Adrenal gland (tissue), 12 donors: Measurements from ENCODE around the gene ZNF333. TPM values are rescaled to one million over a fixed set of nuclear protein-coding genes. Genes with fewer than 3 reads are reported as not detected.

Experiments used
- DNase-seq, 7 donors: peaks; one replicate each; pipeline ENCODE4 v3.0.0-alpha.2; 2019 to 2020
- H3K27ac ChIP-seq, 5 donors: fragments of 200-600 bp; sonication (generic) in 4 of 5; 1 replicate in 3 of 5; 2 replicates in 2 of 5; pipeline versions ENCODE4 v1.5.1 to v1.8.0; 2016 to 2020; ENCODE audit warnings: mild to moderate bottlenecking in 1 of 5
- H3K27me3 ChIP-seq: fragments of 200-600 bp; 2 replicates; pipeline ENCODE4 v1.8.0; 2021
- H3K36me3 ChIP-seq, 2 donors: fragments of 200-600 bp; replicated peaks in 1 of 2; 1 replicate in 1 of 2; 2 replicates in 1 of 2; pipeline versions ENCODE4 v1.5.1 to v1.8.0; 2018 to 2022
- H3K4me1 ChIP-seq, 2 donors: fragments of 200-600 bp; replicated peaks in 1 of 2; 1 replicate in 1 of 2; 2 replicates in 1 of 2; pipeline versions ENCODE4 v1.5.1 to v1.8.0; 2018 to 2021
- H3K4me3 ChIP-seq, 4 donors: fragments of 200-600 bp; sonication (generic) in 3 of 4; one replicate each; pipeline ENCODE4 v1.5.1; 2016 to 2018
- H3K9me3 ChIP-seq, 3 donors: fragments of 200-600 bp; sonication (generic) in 1 of 3; replicated peaks in 1 of 3; 1 replicate in 2 of 3; 2 replicates in 1 of 3; pipeline versions ENCODE4 v1.5.1 to v1.8.0; 2016 to 2021
- CTCF ChIP-seq, 6 experiments: fragments of 450-650 bp in 4 of 6; fragments of 200-600 bp in 2 of 6; sonication (generic) in 1 of 6; IDR thresholded peaks; 1 replicate in 5 of 6; 2 replicates in 1 of 6; pipeline versions ENCODE4 v1.5.1 to v1.8.0; 2016 to 2021; ENCODE audit warnings: antibody characterized with exemption in 6 of 6, mild to moderate bottlenecking in 2 of 6, moderate library complexity in 1 of 6
- POLR2A ChIP-seq, 2 donors: fragments of 450-650 bp; IDR thresholded peaks; one replicate each; pipeline ENCODE4 v1.6.1; 2017; ENCODE audit warnings: antibody characterized with exemption in 2 of 2, mild to moderate bottlenecking in 2 of 2, moderate library complexity in 1 of 2
- WGBS, 4 donors: extraction: QIAGEN DNeasy Blood & Tissue Kit in 2 of 4; methylation state at CpG; one replicate each; pipeline versions ENCODE4 v1.1.5 to v1.1.7; 2013 to 2017; 5-methylcytosine and 5-hydroxymethylcytosine counted together
- intact Hi-C, 2 donors: fragments of 100-400 bp; cut with DNase I; formaldehyde crosslinking; loops; one replicate each; pipeline versions ENCODE4 v1.14.1 to v1.15.0; 2022 to 2023
- polyA plus RNA-seq, 3 donors: library from polyadenylated mRNA; stranded (reverse); fragments of 200-250 nt in 2 of 3; fragments of 350-450 nt in 1 of 3; fragmentation: Illumina TruSeq in 1 of 3; extraction: RNeasy Lipid Tissue Mini Kit (QIAGEN cat#74804) in 1 of 3; gene quantifications; one replicate each; pipeline ENCODE4 v1.2.3, GENCODE V29; 2013 to 2014
- total RNA-seq, 9 donors: library from RNA; depleted of rRNA in 4 of 9; stranded (reverse); fragments of >200 nt in 4 of 9; fragments of 120-200 nt in 1 of 9; fragmentation: NEBNext Ultra II Directional in 1 of 9; extraction: Animal tissue kit (Norgen Biotek cat#: 25700) in 1 of 9; gene quantifications; one replicate each; pipeline versions ENCODE4 v1.1.0 to v1.2.4, GENCODE V29; 2013 to 2023
- donor health status: healthy with polysubstance abuse.
- donor health status: Bipolar disorder and iron deficiency.
- donor health status: DM: yes; HTN: yes; CAD: no.
- donor health status: DM: no; HTN: no; CAD: no.
- donor health status: DM: no; HTN: no; CAD: no.
- donor health status: DM: yes; HTN: yes; CAD: no.

The ZNF333 gene
- total and polyA plus RNA-seq, 12 donors, result 8.3 to 26.1 (median 17.6) TPM

DNA sequence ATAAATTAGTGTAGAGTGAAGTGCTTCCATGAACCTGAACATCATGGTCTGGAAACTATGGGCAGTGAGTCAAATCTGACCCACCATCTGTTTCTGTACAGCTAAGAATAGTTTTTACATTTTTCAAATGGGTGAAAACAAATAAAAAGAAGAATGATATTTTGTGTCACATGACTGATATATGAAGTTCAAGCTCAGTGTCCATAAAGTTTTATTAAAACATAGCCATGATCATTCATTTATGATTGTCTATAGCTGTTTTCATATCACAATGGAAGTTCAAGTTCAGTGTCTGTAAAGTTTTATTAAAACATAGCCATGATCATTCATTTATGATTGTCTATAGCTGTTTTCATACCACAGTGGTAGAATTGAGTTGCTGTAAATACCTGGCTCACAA, 42.7 kb downstream of the ZNF333 start:
- no peaks in the 10 kb centered on the region for H3K27me3 ChIP-seq
- H3K36me3 ChIP-seq, result no peaks in the 10 kb centered on the region
- H3K4me3 ChIP-seq, result no peak overlapping the region
- no peaks in the 10 kb centered on the region for H3K4me1 ChIP-seq
- H3K27ac ChIP-seq, result no peak overlapping the region
- intact Hi-C loops, result no loop called here
- H3K9me3 ChIP-seq, result no peaks in the 10 kb centered on the region
- TF ChIP-seq CTCF (IDR thresholded peaks at IDR 0.05) (no peak), POLR2A (IDR thresholded peaks at IDR 0.05) (no peak)
- no peak for DNase-seq

DNA sequence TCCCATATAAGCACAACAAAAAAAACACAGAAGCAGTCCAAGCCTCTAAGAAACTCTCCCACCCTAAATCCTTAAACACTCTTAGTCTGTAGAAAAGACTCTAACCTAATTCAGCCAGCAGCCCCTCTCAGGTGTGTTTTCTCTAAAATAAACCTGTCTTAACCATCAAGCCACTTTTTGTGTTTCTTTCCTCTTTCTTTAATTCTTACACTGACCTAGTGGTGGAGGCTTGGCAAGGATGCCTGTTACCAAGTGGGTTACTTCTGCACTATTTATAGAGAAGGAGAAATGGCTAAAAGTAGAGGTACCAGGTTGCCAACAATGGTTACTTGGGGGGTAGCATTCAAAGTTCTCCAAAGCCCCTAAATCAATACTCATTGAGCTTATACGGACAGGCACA, 43.7 kb downstream of the ZNF333 start:
- Histone ChIP-seq H3K4me3 (no peak overlapping the region), H3K9me3 (no peaks in the 10 kb centered on the region), H3K27ac (no peak overlapping the region), H3K4me1 (no peaks in the 10 kb centered on the region), H3K36me3 (no peaks in the 10 kb centered on the region), H3K27me3 (no peaks in the 10 kb centered on the region)
- intact Hi-C loops, result no loop called here
- TF ChIP-seq POLR2A (IDR thresholded peaks at IDR 0.05), result no peak
- no peak for TF ChIP-seq CTCF (IDR thresholded peaks at IDR 0.05)
- WGBS, 4 donors, result 53 to 89% (median 83%) methylated on average over 1 of the region's 1 CpG
- DNase-seq, result no peak

DNA sequence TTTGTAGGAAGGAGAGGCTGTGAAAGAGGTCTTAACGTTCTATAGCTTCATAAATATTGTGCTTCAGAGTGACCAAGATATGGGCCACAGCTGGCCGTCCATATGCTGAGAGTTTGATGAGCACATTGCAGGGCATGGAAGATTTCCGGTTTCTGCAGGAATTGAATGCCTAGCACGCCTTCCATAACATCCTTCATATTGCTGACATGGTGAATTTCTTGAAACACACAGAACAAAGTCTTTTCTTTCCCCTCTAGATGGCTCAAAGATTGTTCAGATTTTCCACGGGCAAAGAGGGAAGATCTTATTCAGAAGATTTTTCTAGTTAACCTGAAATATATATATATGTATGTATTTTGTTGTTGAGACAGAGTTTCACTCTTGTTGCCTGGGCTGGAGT, 46.1 kb downstream of the ZNF333 start:
- intact Hi-C loops, result no loop called here
- Histone ChIP-seq H3K9me3 (no peaks in the 10 kb centered on the region), H3K27me3 (no peaks in the 10 kb centered on the region), H3K4me3 (no peak overlapping the region), H3K27ac (no peak overlapping the region), H3K36me3 (no peaks in the 10 kb centered on the region), H3K4me1 (no peaks in the 10 kb centered on the region)
- WGBS, 4 donors, result 74 to 82% (median 77%) methylated on average over 5 of the region's 5 CpGs
- DNase-seq, result no peak
- TF ChIP-seq CTCF (IDR thresholded peaks at IDR 0.05) (no peak), POLR2A (IDR thresholded peaks at IDR 0.05) (no peak)

DNA sequence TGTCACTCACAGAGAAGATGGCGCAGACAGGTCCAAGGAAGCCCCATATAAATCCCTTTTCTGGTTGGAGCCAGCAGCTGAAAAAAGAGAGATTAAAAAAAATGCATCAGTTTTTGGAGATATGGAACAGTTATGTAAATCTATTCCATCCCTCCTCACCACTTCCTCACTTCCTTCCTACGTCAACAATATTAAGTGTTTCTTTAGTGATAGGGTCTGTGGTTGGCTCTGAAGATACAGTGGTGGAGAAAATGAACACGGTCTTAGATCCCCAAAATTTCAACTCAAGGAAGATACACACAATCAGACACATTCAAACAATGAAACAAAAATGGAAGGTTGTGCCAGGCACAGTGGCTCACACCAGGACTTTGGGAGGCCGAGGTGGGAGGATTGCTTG, 57.0 kb downstream of the ZNF333 start:
- peaks cover 0 to 4% of the 10 kb centered on the region in 2 donors for H3K36me3 ChIP-seq
- DNase-seq, result no peak
- TF ChIP-seq CTCF (IDR thresholded peaks at IDR 0.05), result no peak
- TF ChIP-seq POLR2A (IDR thresholded peaks at IDR 0.05), result no peak
- 74 to 81% (median 79%) methylated on average over 4 of the region's 4 CpGs for WGBS, 4 donors
- H3K9me3 ChIP-seq, result no peaks in the 10 kb centered on the region
- no peaks in the 10 kb centered on the region for H3K4me1 ChIP-seq
- intact Hi-C loops, result no loop called here
- no peaks in the 10 kb centered on the region for H3K27me3 ChIP-seq
- H3K4me3 ChIP-seq, result no peak overlapping the region
- H3K27ac ChIP-seq, result no peak overlapping the region
